ENCODE data around the gene MED6.

DNA sequence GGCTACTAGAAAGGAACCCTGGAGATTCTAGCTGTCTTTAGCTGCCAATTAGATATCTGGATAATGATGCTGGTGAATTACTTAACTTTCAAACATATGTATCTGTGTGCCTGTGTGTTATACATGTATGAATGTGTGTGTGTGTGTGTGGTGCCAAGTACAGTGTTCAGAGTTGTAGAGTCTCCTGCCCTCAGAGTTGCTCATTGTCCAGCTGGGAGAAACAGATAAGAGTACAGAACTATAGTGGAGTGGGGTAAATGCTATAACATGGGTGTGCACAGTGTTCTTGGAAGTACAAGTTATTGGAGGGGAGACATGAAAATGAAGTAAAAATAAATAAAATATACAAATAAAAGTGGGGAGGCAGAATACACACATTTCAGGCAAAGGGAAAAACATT, 42.1 kb downstream of the MED6 start:
- no peak for TF ChIP-seq GATA2 (IDR thresholded peaks at IDR 0.05; ENCODE audit: low read depth, low read length)
- no peak for TF ChIP-seq GATA3 (IDR thresholded peaks at IDR 0.05; ENCODE audit: low read depth, low read length)
